CD14-positive monocyte (primary cell): Measurements from ENCODE around the gene CDH13. TPM values are rescaled to one million over a fixed set of nuclear protein-coding genes. Genes with fewer than 3 reads are reported as not detected.

ENCODE experiments used
- DNase-seq, 3 donors: peaks; one replicate each; pipeline ENCODE4 v3.0.0-alpha.2; 2011 to 2022
- H2AFZ ChIP-seq: 2 replicates; pipeline ENCODE4 v1.6.0; 2012; ENCODE audit warnings: mild to moderate bottlenecking, low read depth, low read length, inconsistent platforms; ENCODE audit not compliant: insufficient read depth, poor library complexity, severe bottlenecking
- H3K27ac ChIP-seq, 2 donors: 1 replicate in 1 of 2; 2 replicates in 1 of 2; pipeline ENCODE4 v1.5.1; 2012 to 2013; ENCODE audit warnings: low read length in 2 of 2, control low read depth in 1 of 2, inconsistent platforms in 1 of 2, low read depth in 1 of 2, mild to moderate bottlenecking in 1 of 2
- H3K27me3 ChIP-seq, 2 donors: one replicate each; pipeline versions ENCODE4 v1.6.0 to v1.6.1; 2011 to 2013; ENCODE audit warnings: low read length in 2 of 2; ENCODE audit not compliant: control insufficient read depth in 2 of 2, insufficient read depth in 2 of 2
- H3K36me3 ChIP-seq, 2 donors: replicated peaks in 1 of 2; 1 replicate in 1 of 2; 2 replicates in 1 of 2; pipeline versions ENCODE4 v1.5.1 to v1.6.1; 2012 to 2013; ENCODE audit warnings: low read length in 2 of 2, control low read depth in 1 of 2, inconsistent platforms in 1 of 2, mild to moderate bottlenecking in 1 of 2; ENCODE audit not compliant: insufficient read depth in 2 of 2, control insufficient read depth in 1 of 2
- H3K4me1 ChIP-seq, 2 donors: 1 replicate in 1 of 2; 2 replicates in 1 of 2; pipeline versions ENCODE4 v1.5.1 to v1.6.1; 2012 to 2013; ENCODE audit warnings: low read length in 2 of 2, control low read depth in 1 of 2, inconsistent platforms in 1 of 2, mild to moderate bottlenecking in 1 of 2, moderate library complexity in 1 of 2; ENCODE audit not compliant: insufficient read depth in 2 of 2, control insufficient read depth in 1 of 2
- H3K4me2 ChIP-seq: replicated peaks from 2 replicates; pipeline ENCODE3; 2012; ENCODE audit warnings: low read length, moderate library complexity, mild to moderate bottlenecking; ENCODE audit not compliant: poor library complexity, severe bottlenecking; ENCODE audit errors: extremely low read depth
- H3K4me3 ChIP-seq, 3 experiments: fragments of 200-600 bp in 1 of 3; sonication (generic) in 1 of 3; replicated peaks in 1 of 3; 1 replicate in 2 of 3; 2 replicates in 1 of 3; pipeline ENCODE4 v1.5.1; 2011 to 2013; ENCODE audit warnings: low read length in 3 of 3, mild to moderate bottlenecking in 3 of 3, control low read depth in 2 of 3, low read depth in 2 of 3, inconsistent platforms in 1 of 3, moderate library complexity in 1 of 3
- H3K79me2 ChIP-seq: 2 replicates; pipeline ENCODE4 v1.6.0; 2012; ENCODE audit warnings: mild to moderate bottlenecking, control low read depth, inconsistent platforms, low read length, moderate library complexity; ENCODE audit not compliant: insufficient read depth
- H3K9ac ChIP-seq: 2 replicates; pipeline ENCODE4 v1.6.0; 2017; ENCODE audit warnings: low read length, mild to moderate bottlenecking; ENCODE audit not compliant: insufficient read depth, poor library complexity, severe bottlenecking
- H3K9me3 ChIP-seq, 2 donors: replicated peaks in 1 of 2; 1 replicate in 1 of 2; 2 replicates in 1 of 2; pipeline versions ENCODE4 v1.5.1 to v1.6.1; 2012 to 2013; ENCODE audit warnings: low read length in 2 of 2, control low read depth in 1 of 2; ENCODE audit not compliant: control insufficient read depth in 1 of 2, insufficient read depth in 1 of 2
- H4K20me1 ChIP-seq: 2 replicates; pipeline ENCODE4 v1.6.0; 2012; ENCODE audit warnings: mild to moderate bottlenecking, low read length, control low read depth, moderate library complexity; ENCODE audit not compliant: insufficient read depth
- H3K27ac Mint-ChIP-seq, 7 donors: one replicate each; pipeline ENCODE4 v1.8.0; 2020; ENCODE audit warnings: mild to moderate bottlenecking in 7 of 7, mixed read lengths in 7 of 7, moderate library complexity in 6 of 7, inconsistent platforms in 2 of 7
- H3K27me3 Mint-ChIP-seq, 3 donors: one replicate each; pipeline ENCODE4 v1.8.0; 2021 to 2022; ENCODE audit warnings: low read depth in 3 of 3, mild to moderate bottlenecking in 3 of 3, mixed read lengths in 3 of 3, moderate library complexity in 3 of 3, inconsistent platforms in 1 of 3
- H3K36me3 Mint-ChIP-seq, 2 donors: one replicate each; pipeline ENCODE4 v1.8.0; 2020; ENCODE audit warnings: mixed read lengths in 2 of 2, inconsistent platforms in 1 of 2, mild to moderate bottlenecking in 1 of 2
- H3K4me1 Mint-ChIP-seq: one replicate; pipeline ENCODE4 v1.8.0; 2020; ENCODE audit warnings: mild to moderate bottlenecking, mixed read lengths
- H3K4me3 Mint-ChIP-seq, 2 donors: one replicate each; pipeline ENCODE4 v1.8.0; 2020; ENCODE audit warnings: mild to moderate bottlenecking in 2 of 2, mixed read lengths in 2 of 2, moderate library complexity in 1 of 2
- H3K9me3 Mint-ChIP-seq, 7 donors: one replicate each; pipeline ENCODE4 v1.8.0; 2020 to 2022; ENCODE audit warnings: mixed read lengths in 7 of 7, mild to moderate bottlenecking in 6 of 7, moderate library complexity in 6 of 7, inconsistent platforms in 2 of 7
- CTCF ChIP-seq: fragments of 200-600 bp; IDR thresholded peaks from one replicate; pipeline ENCODE4 v1.8.0; 2022; ENCODE audit warnings: antibody characterized with exemption, mild to moderate bottlenecking
- WGBS: methylation state at CpG from one replicate; pipeline ENCODE4 v1.1.5; 2013; ENCODE audit warnings: missing lambda C conversion rate; ENCODE audit not compliant: insufficient coverage; 5-methylcytosine and 5-hydroxymethylcytosine counted together
- intact Hi-C, 2 donors: fragments of 100-400 bp; cut with micrococcal nuclease; formaldehyde crosslinking; loops; one replicate each; pipeline versions ENCODE4 v1.15.0 to v1.15.1; 2023
- polyA plus RNA-seq, 3 donors: library from polyadenylated mRNA; depleted of rRNA in 1 of 3; unstranded in 2 of 3; stranded (reverse) in 1 of 3; fragments of 300-500 nt in 2 of 3; fragments of >200 nt in 1 of 3; fragmentation: Illumina TruSeq in 2 of 3; gene quantifications; 1 replicate in 2 of 3; 2 replicates in 1 of 3; pipeline ENCODE4 v1.2.3, GENCODE V29; 2012 to 2021

CDH13 gene
- polyA plus RNA-seq, 3 donors = 0.13 to 0.19 TPM; not detected in 1

DNA sequence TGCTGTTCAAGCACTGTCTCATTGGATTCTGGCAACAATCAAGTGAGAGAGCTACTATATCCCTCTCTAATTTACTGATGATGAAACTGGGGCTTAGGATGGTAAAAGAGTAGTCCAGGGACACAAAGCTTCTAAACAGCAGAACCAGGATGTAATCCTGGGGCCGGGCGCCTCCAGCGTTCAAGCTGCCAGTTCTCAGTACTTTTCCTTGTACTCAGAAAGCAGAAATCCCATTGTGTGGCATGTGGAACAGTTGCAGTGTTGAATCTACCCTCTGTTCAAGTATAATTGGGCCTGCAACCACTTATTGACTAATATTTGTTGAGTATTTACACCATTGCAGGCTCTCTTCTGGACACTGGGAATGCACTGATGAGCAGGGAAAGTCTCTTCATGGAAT is 14.5 kb upstream of the CDH13 start:
- Histone ChIP-seq H3K9ac (no peak overlapping the region), H3K4me1 (no peaks in the 10 kb centered on the region), H3K36me3 (no peaks in the 10 kb centered on the region), H2AFZ (no peak overlapping the region), H3K79me2 (no peaks in the 10 kb centered on the region), H3K4me3 (no peak overlapping the region), H3K27ac (no peak overlapping the region), H4K20me1 (no peaks in the 10 kb centered on the region), H3K27me3 (no peaks in the 10 kb centered on the region), H3K4me2 (no peak overlapping the region), H3K9me3 (no peaks in the 10 kb centered on the region)
- no peaks in the 10 kb centered on the region for H3K36me3 Mint-ChIP-seq
- DNase-seq = no peak
- H3K27ac Mint-ChIP-seq = no peak overlapping the region
- TF ChIP-seq CTCF = no peak
- H3K4me1 Mint-ChIP-seq = no peaks in the 10 kb centered on the region
- no peaks in the 10 kb centered on the region for H3K9me3 Mint-ChIP-seq
- WGBS = 93% methylated on average over 3 of the region's 3 CpGs
- H3K4me3 Mint-ChIP-seq = no peak overlapping the region
- intact Hi-C loops = no loop called here
- H3K27me3 Mint-ChIP-seq = peaks cover 0 to 3% (median 1%) of the 10 kb centered on the region in 3 donors

DNA sequence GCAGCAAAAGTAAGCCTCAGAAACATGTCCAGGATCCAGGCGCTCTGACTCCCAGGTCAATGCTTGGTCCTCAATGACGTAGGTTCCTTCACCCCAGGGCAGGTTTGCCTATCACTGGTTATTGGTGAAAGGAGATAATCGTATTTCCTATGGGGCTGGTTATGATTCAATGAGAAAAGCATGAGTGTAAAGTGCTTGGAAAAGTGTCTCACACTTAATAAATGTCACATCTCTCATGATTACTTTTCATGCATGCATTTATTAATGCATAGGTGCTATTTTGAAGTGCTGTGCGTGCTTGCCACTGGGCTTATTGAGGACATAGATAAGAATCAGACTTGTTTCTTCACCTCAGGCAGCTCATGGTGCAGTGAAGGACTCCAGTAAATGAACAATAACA is 10.4 kb upstream of the CDH13 start:
- no peaks in the 10 kb centered on the region for H3K36me3 ChIP-seq
- Mint-ChIP-seq H3K4me3 (no peak overlapping the region), H3K9me3 (no peaks in the 10 kb centered on the region), H3K4me1 (no peaks in the 10 kb centered on the region), H3K27ac (no peak overlapping the region), H3K36me3 (no peaks in the 10 kb centered on the region), H3K27me3 (peaks cover 0 to 5% (median 1%) of the 10 kb centered on the region in 3 donors)
- no peak overlapping the region for H3K27ac ChIP-seq
- no peak for TF ChIP-seq CTCF
- H2AFZ ChIP-seq = no peak overlapping the region
- 95% methylated on average over 3 of the region's 4 CpGs for WGBS
- no peaks in the 10 kb centered on the region for H3K4me1 ChIP-seq
- no peaks in the 10 kb centered on the region for H3K27me3 ChIP-seq
- H3K4me2 ChIP-seq = no peak overlapping the region
- H3K4me3 ChIP-seq = no peak overlapping the region
- no peaks in the 10 kb centered on the region for H3K9me3 ChIP-seq
- no peaks in the 10 kb centered on the region for H3K79me2 ChIP-seq
- DNase-seq = no peak
- H4K20me1 ChIP-seq = no peaks in the 10 kb centered on the region
- intact Hi-C loops = no loop called here
- H3K9ac ChIP-seq = no peak overlapping the region
